NCI-H1694 (cell line): ENCODE data around the gene RHEB.
A peak's percentile ranks its signal among the peaks of the same experiment; 100 is the strongest.

ENCODE experiments used
- DNase-seq: peaks from one replicate; lab custom pipeline; 2025; lab: John Stamatoyannopoulos, UW

RHEB gene

DNA sequence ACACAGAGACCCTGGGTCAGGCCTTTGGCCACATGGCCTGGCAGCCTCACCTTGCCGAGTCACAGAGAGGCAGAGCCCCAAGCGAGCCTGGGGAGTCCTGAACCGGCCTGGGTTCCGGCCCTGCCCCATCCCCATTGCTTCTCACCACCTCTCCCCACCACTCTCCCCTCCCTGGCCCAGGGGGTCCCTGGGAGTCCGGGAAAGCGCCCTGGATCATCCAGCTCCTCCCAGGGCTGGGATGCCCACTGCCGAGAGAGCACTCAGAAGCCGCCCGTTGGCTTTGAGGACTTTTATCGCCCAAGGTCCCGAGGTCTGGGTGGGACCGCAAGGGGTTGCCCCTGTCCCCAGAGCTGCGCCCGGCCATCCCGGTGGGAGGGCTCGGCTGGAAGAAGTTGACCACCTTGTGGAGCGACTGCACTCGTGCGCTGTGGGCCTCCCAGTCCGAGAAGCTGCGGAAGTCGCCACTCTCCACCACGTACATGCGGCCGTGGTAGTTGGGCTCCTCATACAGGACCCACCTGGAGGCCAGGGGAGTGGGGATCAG, 87.9 kb downstream of the RHEB start:
- no peak for DNase-seq

DNA sequence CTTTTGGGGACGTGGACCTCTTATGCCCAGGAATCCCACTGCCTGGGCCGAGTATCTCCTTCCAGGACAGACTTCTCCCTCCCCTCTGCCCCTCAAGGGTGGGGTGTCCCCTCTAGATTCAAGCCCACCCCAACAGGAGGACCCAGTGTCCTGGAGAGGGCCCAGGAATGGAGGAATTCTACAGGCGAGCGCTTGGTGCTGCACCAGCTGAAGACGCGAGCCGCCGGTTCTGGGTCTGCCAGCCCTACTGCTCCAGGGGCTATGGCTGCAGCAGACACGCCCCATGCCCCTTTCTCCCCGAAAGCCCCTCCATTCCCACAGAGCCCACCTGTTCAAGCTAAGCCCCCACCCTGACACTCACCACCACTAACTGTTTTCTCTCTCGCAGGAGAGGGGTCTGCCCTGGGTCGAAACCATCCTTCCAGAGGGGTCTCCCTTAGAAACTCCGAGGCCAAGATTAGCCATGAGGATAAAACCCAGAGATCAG, 88.4 kb downstream of the RHEB start:
- DNase-seq, result no peak

DNA sequence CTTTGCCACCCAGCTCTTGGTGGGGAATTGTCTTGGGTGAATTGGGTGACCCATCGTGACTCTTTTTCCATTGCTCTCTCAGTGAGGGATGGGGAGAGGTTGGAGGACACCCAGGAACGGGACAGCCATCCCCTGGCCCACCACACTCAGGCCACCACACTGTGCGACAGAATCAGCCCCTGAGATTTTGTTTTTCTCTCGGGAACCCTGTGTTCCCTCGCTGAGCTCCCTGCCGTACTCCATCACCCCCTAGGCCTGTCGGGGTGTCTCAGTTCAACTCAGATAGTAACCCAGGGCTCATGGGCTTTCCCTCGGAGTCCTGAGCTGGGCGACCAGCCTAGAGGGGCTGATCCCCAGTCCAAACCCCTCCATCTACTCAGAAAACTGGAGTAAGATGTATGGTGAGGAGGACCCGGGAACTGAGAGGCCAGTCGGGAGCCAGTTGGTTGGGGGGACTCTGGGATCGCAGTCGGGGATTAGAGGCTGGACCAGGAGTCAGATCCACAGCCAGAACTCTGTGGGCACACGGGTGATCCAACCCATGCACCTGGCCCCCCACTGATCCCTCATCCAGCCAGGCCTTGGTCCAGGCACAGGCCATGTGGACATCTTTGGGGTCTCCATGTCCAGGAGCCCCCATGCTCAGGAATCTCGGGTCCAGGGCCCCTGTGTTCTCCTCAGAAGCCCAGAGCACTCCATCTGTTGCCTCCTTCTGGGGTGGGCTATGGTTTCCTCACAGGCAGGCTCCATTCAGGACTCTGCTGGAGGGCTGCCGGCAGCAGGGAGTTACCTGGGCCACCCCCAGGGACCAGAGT, 89.1 kb downstream of the RHEB start:
- DNase-seq, result no peak

DNA sequence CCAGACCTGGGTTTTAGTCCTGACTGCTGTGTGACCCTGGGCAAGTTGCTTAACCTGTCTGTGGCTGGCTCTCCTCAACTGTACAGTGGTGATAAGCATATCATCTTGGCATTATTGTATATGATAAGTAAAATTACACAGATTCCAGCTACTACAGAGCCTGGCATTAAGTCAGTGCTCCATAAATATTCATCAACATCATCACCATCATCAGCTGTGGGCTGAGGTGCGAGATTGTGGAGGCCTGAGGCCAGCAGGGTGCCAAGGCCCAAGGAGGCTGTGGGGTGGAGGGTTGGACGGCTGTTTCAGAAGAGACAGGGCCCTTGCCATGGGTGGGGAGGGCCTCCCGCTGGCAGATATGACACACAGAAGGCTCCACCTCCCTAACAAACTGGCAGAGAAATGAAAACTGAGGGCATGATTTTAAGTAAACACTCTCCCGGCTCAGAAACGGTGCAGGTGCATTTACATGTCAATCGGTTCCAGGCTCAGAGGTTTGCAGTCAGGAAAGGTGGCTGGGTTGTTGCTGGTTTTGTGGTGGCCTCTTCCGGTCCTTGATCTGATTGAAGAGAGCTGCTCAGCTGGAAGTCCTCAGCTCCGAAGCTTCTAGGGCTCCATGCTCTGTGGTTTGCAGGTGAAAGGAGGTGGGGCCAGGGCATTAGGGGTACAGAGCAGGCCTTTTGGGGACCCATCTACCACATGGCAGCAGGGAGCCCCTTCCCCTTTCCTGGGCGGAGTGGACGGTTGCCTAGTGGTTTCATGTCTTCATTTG, 89.9 kb downstream of the RHEB start:
- no peak for DNase-seq

DNA sequence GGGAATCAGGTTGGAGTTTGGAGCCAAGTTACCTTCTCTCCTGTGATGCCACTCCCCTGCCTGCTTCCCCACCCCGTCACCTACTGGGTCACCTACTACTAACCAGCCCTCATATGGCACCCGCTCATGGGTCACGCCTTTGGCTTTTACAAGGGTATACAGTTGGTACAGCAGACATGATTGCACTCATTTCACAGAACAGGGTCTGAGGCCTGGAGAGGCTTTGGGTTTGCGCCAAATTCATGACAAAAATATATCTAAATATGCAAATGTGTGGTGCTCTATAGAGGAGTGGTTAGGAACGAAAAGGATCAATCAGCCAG, 90.5 kb downstream of the RHEB start:
- no peak for DNase-seq

DNA sequence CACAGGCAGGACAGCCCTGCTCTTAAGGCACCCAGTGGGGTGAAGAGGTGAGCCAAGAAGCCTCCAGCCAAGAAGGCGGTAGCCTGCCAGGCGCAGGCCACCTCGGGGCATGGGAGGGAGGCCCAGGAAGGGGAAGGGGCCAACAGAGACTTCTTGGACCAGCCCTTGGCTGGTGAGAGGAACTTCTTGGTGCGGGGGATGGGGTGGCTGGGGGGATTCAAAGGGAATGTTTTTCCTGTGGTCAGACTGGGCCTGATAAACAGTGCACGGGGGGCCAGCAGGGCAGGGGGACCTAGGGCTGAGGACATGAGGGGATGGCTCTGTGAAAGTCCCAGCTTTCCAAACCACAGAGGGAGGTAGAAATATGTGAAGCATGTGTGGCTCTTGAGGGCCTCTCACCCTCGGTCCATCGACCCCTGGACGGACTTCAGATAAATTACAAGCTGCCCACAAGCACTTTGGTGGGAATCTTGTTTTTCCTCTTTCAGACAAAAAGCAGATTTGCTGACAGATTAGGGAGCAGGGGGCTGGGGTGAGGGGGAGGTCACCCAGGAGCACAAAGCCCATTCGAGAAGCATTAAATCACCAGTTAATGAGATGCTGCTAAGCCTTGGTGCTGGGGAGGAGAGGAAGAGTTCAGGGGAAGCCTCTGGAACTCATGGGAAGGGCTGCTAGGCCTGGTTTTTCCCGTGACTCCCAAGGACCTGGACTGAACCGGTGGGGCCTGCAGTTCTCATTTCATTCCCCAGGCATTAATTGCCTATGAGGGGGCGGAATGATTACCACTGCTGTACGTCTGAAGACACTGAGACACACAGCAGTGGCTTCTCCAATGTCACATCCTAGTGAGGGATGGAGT, 91.1 kb downstream of the RHEB start:
- peak; percentile 10 for DNase-seq

- DNase-seq, result peak; percentile 30
These were observed 91.9 kb downstream of the RHEB start for GRCh38 chr7:151427705-151428377.

- DNase-seq, result no peak
These were observed 92.6 kb downstream of the RHEB start for GRCh38 chr7:151426904-151427704.

DNA sequence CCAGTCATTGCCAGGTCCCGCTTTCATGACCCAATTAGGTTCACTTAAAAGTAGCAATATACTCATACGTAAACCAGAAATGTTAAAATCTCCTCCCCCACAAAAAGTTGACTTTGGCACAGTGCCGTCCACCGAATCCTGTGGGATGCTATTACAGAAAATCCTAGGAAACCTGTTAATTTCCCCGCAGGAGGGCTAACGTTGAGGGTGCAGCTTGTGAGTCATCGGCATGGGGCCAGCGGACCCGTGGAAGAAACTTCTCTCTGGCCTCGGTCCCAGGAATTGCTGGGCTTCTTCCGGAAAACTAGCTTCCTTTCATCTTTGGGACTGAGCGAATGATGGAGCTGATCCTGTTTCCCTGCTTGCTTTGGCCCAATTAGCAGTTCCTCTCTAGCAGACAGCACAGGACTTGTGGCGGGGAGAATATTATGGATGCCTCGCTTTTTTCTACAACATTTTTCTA, 93.2 kb downstream of the RHEB start:
- no peak for DNase-seq

DNA sequence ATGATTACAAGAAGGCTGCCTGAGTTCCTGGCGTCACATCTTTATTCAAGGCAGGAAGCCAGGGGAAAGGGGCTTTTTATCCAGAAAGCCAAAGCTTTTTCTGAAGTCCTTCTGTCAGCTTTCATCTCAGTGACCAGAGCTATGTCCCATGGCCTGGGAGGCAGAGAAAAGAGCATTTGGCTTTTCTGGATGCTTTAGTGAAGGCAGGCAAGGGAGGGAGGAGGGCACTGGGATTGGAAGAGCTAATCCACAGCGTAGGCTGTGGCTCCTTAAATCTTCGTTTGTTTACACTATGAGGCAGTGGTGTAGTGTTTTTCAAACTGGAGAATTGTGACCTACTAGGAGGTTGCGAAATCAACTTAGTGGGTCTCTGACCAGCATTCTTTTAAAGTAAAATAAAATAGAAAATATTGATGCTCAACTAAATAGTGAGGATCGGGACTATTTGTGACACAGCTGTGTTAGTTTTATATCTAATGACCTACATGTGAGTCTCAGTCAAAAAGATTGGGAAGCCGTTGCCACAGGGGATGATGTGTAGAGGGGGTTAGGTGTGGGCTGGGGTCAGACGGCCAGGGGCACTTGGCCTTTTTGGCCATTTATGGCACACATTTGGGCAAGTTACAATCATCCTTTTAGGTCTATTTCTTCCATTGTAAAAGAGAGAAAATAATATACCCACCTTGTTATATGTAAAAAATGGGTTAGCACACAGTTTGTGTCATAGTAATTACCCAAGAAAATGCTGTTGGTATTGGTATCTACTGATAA, 93.8 kb downstream of the RHEB start:
- no peak for DNase-seq

GRCh38 chr7:151424799-151425198, 94.9 kb downstream of the RHEB start:
- no peak for DNase-seq

DNA sequence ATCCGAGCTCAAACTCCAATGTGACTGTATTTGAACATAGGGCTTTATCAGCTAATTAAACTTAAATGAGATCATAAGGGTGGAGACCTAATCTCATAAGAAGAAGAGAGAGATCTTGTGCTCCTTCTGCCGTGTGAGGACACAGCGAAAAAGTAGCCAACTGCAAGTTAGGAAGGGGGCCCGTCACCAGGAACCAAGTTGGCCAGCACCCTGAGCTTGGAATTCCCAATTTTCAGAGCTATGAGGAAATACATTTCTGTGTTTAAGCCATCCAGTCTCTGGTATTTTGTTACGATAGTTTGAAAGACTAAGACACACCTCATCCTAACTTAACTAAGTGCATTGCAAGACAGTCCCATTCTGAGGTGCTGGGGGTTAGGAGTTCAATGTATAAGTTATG, 95.8 kb downstream of the RHEB start:
- DNase-seq, result no peak

DNA sequence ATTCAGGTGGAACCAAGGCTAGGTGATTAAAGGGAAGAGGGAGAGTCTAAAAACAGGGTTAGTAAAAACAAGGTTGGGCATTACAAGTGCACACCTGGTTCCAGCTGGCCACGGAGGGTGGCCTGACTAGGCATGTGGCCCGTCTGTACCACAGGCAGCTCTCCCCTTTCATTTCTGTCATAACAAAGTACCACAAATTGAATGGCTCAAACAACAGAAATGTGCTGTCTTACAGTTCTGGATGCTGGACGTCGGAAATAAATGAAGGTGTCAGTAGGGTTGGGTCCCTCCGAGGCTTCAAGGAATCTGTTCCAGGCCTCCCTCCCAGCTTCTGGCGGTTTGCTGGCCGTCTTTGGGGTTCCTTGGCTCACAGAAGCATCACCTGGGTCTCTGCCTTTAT, 96.5 kb downstream of the RHEB start:
- no peak for DNase-seq

GRCh38 chr7:151422212-151422611, 97.5 kb downstream of the RHEB start:
- DNase-seq, result no peak

DNA sequence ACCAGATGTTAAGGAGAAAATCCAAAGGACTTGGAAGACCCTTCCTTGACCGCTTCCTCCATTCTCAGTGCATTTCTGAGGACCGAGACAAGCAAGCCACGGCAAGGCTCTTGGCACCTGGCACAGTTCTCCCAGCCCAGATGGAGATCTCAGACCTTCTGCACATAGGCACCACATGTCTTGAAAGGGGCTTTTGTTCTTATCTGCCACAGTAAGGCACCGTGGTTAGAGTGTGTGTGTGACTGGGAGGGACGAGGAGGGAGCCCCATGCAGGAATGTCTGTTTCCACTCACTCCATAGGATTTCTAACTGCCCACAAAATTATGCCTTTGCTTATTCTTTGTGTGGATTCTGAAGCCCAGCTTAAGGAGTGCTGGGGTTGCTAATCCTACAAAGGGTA, 99.6 kb downstream of the RHEB start:
- no peak for DNase-seq

GRCh38 chr7:151416941-151417315, 102.8 kb downstream of the RHEB start:
- DNase-seq, result no peak

DNA sequence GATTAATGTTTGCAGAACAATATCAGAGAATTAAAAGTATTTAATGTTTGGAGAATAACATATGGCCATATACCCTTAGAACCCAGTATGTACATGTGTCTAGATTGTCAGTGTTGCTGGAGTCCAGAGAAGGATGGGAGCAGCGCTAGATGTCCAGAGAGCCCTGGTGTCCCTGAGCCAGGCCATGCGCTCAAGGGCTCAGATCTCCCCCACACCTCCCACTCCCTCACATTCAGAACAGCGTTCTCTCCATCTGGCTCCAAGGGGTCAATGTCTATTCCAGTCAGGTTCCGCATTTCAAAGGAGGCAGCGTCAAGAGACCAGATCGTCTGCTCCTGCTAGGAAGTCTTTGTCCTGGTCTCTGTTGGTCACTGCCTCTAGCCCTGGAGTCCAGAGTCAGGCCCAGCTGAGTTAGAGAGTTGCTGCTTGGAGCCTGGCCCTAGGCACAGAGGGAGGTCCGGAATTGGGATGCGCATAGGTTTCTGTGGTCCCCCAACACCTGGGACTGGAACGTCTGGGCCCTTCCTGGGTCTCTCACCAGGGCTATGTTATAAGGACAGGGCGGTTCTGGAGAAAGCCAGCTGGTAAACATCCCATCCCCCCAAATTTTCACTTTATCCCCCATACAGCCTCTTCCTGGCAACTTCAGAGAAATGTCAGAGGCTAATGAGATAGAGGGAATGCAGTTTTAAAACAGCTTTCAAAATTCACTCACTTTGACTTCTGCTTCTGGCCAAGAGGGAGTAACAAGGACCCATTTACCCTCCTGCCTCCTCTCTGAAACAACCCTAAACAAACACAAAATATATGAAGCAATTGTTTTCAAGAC, 103.4 kb downstream of the RHEB start:
- DNase-seq, result no peak
